Fibroblast of pulmonary artery (primary cell): Measurements from ENCODE around the gene LACTB.

Source experiments
- DNase-seq: peaks from one replicate; pipeline ENCODE4 v3.0.0-alpha.2; 2010; ENCODE audit warnings: low read depth
- H3K4me3 ChIP-seq: replicated peaks from 2 replicates; pipeline ENCODE4 v1.5.1; 2011; ENCODE audit warnings: low read depth, mild to moderate bottlenecking, control low read depth, low read length, moderate library complexity
- TF ChIP-seq, protein P1 (sequence below): IDR thresholded peaks from 2 replicates; pipeline ENCODE4 v1.5.1; 2011; ENCODE audit warnings: mild to moderate bottlenecking, control low read depth, low read length, inconsistent platforms; ENCODE audit errors: missing control alignments

The LACTB gene

DNA sequence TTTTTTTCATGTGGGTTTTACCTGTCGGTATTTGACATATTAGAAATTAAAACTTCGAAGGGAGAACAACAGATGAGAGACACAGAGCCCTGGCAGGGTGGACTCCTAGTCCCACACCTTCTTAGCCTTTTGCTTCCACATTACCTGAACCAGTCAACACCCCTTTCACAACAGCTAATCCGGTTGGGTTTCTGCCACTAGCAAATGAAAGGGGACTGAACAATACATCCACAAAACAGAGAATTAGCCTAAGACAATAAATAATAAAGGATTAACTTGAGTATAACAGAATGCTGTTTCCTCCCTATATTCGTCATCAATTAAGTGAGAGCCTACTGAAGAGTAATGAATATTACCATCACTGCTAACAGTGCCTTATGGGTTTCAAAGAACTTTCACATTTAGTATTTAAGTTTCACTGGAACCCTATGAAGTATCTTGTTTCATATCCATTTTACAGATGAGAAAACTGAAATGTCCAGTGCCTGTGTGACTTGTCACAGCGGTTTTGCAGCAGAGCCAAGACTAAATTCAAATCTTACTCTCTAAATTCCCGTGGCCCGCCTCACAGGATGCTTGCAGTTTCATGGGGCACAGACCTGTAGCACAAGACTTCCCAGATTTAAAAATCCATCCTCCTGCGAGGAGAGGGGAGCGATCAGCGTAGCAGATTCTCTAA is 66.7 kb downstream of the LACTB start:
- TF ChIP-seq, protein P1, sequence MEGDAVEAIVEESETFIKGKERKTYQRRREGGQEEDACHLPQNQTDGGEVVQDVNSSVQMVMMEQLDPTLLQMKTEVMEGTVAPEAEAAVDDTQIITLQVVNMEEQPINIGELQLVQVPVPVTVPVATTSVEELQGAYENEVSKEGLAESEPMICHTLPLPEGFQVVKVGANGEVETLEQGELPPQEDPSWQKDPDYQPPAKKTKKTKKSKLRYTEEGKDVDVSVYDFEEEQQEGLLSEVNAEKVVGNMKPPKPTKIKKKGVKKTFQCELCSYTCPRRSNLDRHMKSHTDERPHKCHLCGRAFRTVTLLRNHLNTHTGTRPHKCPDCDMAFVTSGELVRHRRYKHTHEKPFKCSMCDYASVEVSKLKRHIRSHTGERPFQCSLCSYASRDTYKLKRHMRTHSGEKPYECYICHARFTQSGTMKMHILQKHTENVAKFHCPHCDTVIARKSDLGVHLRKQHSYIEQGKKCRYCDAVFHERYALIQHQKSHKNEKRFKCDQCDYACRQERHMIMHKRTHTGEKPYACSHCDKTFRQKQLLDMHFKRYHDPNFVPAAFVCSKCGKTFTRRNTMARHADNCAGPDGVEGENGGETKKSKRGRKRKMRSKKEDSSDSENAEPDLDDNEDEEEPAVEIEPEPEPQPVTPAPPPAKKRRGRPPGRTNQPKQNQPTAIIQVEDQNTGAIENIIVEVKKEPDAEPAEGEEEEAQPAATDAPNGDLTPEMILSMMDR = no peak
- no peak for DNase-seq
- H3K4me3 ChIP-seq = peak overlapping the region; percentile 65

DNA sequence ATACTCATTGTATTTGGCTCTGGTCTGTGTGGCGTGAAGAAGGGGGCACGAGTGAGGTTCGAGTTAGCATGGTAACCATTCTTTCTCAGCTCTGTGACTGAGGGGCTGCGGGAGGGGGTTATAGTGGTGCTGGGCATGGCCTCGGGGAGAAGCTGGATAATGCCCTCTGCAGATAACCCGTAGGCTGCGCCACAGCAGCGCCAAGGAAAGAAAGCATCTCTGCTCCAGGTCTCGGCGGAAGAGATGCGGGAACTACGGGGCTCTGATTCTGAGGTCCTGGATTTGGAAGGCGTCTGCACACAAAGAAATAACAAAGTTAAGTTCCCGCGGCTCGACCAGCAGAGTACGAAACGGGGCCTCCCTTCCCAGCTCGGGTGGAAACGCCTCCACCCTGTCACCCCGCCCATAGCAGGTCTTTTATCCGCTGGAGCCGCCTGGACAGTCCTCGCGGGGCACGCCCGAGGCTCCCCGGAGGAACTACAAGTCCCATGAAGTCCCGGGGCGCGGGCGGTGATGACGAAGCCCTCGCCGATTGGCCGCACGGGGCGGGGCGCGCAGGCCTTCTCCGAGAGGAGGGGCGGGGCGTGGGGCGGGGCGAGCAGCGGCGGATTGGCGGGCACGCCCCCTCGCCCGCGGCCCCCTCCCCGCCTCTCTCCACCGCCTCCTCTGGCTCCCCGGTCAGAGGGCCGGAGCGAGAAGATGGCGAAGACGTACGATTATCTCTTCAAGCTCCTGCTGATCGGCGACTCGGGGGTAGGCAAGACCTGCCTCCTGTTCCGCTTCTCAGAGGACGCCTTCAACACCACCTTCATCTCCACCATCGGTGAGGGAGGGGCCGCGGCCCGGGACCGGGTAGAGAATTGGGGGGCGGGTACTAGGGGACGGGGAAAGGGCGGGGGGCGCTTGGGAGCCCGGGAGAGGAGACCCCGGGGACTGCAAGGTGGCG is 67.5 kb downstream of the LACTB start, which contains the start of gene RAB8B:
TSS of gene RAB8B (plus strand) at position 681 of the 946 bp plus-strand sequence. CDS start at position 700, 19 bp downstream.
- TF ChIP-seq, protein P1 = no peak
- DNase-seq = peak; percentile 96
- peak within 1 kb of the TSS; percentile 85 for H3K4me3 ChIP-seq

DNA sequence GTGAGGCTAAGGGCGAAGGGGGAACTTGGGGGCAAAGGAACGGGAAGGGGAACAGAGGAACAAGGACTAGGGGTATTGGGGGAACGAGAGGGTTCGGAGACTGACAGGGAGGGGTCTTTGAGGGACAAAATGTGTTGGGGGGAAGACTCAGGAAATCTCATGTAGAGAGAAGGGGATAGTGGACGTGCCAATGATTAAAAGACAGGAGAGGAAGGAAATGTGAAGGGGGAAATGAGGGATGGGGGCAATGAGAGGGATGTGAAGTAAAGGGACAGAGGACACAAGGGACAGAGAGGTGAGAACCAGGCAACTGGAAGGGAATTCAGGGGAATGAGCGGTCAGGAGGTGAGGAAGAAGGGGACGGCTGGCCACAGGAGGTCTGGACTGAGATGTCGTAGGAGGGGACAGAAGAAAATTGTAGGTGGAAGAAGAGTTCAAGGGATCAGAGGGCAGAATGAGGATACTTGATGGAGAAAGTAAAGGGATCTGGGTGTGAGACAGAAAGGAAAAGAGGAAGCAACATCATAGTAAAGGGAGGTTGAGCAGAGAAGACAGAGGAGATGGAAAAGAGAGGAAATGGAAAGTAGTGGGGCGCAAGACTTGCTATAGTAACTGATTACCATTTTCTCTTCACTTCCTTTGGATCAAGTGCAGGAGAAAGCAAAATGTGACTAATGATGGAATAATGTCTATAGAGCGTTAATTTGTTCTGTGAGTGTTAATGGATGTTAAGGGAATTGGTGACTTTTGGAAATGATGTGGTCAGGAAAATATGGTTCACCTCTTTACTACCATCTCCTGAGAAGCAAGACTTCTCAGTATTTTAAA is 68.5 kb downstream of the LACTB start:
- DNase-seq = no peak
- peak overlapping the region; percentile 85 for H3K4me3 ChIP-seq
- TF ChIP-seq, protein P1 = no peak

DNA sequence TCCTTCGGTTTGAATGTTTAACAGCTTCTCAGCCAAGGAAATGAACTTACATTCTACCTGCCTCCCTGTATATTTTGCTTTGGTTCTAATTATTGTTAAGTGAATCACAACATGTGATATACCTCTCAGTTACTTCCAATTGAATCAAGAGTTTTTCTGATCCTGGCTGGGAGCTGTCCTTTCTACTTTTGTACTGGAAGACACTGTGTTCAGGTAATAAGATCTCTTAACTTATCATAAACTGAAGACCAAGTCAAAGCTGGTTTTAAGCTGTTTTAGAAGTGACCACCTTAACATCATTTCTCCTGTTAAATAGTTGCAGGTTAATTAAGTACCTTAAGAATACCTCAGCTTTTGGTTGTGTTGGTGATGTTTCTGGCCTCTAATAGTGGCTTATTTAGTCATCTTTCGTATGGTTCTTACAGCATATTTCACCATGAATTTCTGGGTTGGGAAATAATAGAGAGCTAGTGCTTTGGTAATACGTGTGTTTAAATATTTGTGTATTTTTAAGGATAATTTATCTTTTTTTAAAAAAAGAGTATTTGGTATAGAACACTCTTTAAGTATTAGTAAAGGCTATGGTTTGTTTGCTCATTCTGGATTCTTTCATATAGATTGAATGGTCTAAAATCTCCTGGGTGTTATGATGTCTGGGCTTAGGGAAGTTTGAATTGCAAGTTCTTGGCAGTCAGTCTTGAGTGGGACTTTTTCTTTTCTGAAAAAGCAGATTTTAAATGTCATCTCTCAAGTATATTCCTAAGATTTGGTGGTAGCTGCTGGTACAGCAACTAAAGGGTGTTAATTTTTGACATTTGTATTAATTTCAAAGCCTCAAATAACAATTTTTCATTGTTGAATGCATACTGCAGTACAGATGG is 69.3 kb downstream of the LACTB start:
- H3K4me3 ChIP-seq = peak overlapping the region; percentile 85
- TF ChIP-seq, protein P1 = no peak
- DNase-seq = no peak
